Endothelial cell of umbilical vein (primary cell): ENCODE data around the gene SCAI. TPM values are rescaled to one million over a fixed set of nuclear protein-coding genes. Genes with fewer than 3 reads are reported as not detected.

Source experiments
- BruUV-seq: library from RNA; stranded (reverse); fragments of 400-500 nt; replicated peaks from 2 replicates; lab custom pipeline; 2021; lab: Mats Ljungman, UMichigan
- CTCF ChIA-PET: fragments of 300-600, 350-600 bp; sonication (Branson Sonifier 250); formaldehyde crosslinking; loops from one replicate; lab custom pipeline; 2021; ENCODE audit warnings: antibody characterized with exemption, inconsistent platforms; lab: Charles Lee
- POLR2A ChIA-PET: fragments of 300-600, 350-600 bp; sonication (Branson Sonifier 250); formaldehyde crosslinking; loops from one replicate; lab custom pipeline; 2021; ENCODE audit warnings: antibody characterized with exemption, inconsistent platforms; lab: Charles Lee
- DNase-seq: peaks from one replicate; pipeline ENCODE4 v3.0.0-alpha.2; 2011; ENCODE audit warnings: low read depth, low spot score
- FAIRE-seq: peaks from 2 replicates; lab custom pipeline; 2011; peaks lifted over from hg19 to GRCh38; lab: Jason Lieb, UNC
- H2AFZ ChIP-seq: 2 replicates; pipeline ENCODE4 v1.6.0; 2012; ENCODE audit warnings: low read depth, low read length, control low read depth, inconsistent platforms
- H3K27ac ChIP-seq: 2 replicates; pipeline ENCODE4 v1.5.1; 2011; ENCODE audit warnings: low read depth, mild to moderate bottlenecking, control low read depth, low read length, moderate library complexity; ENCODE audit not compliant: insufficient read depth
- H3K27me3 ChIP-seq, 2 experiments: 2 replicates each; pipeline versions ENCODE4 v1.6.0 to v1.6.1; 2011; ENCODE audit warnings: low read length in 2 of 2, mixed read lengths in 1 of 2; ENCODE audit not compliant: control insufficient read depth in 2 of 2, insufficient read depth in 2 of 2
- H3K36me3 ChIP-seq, 2 experiments: 2 replicates in 1 of 2; 3 replicates in 1 of 2; pipeline ENCODE4 v1.5.1; 2011; ENCODE audit warnings: low read length in 2 of 2, mild to moderate bottlenecking in 1 of 2, moderate library complexity in 1 of 2; ENCODE audit not compliant: control insufficient read depth in 2 of 2, insufficient read depth in 2 of 2; ENCODE audit errors: extremely low read depth in 1 of 2
- H3K4me1 ChIP-seq: 3 replicates; pipeline ENCODE4 v1.5.1; 2011; ENCODE audit warnings: mild to moderate bottlenecking, low read length; ENCODE audit not compliant: control insufficient read depth, insufficient read depth; ENCODE audit errors: extremely low read depth
- H3K4me2 ChIP-seq: 2 replicates; pipeline ENCODE4 v1.6.1; 2011; ENCODE audit warnings: low read length, control low read depth, mixed read lengths; ENCODE audit not compliant: insufficient read depth
- H3K4me3 ChIP-seq, 3 experiments: fragments of 200-600 bp in 1 of 3; sonication (generic), shearing (Covaris generic) in 1 of 3; replicated peaks in 1 of 3; 2 replicates each; pipeline ENCODE4 v1.5.1; 2011 to 2016; ENCODE audit warnings: control low read depth in 3 of 3, low read length in 3 of 3, mild to moderate bottlenecking in 2 of 3, inconsistent platforms in 1 of 3, low read depth in 1 of 3, moderate library complexity in 1 of 3; ENCODE audit not compliant: insufficient read depth in 1 of 3
- H3K79me2 ChIP-seq: 2 replicates; pipeline ENCODE4 v1.6.0; 2012; ENCODE audit warnings: low read length, inconsistent platforms; ENCODE audit not compliant: control insufficient read depth, insufficient read depth
- H3K9ac ChIP-seq: replicated peaks from 2 replicates; pipeline ENCODE3; 2011; ENCODE audit warnings: low read length, control low read depth; ENCODE audit not compliant: insufficient read depth; ENCODE audit errors: extremely low read depth
- H3K9me1 ChIP-seq: replicated peaks from 3 replicates; pipeline ENCODE4 v1.6.0; 2011; ENCODE audit warnings: mild to moderate bottlenecking, low read length; ENCODE audit not compliant: control insufficient read depth, insufficient read depth; ENCODE audit errors: extremely low read depth
- H3K9me3 ChIP-seq: replicated peaks from 2 replicates; pipeline ENCODE4 v1.5.1; 2012; ENCODE audit warnings: low read length, inconsistent platforms; ENCODE audit not compliant: control insufficient read depth, insufficient read depth
- H4K20me1 ChIP-seq: replicated peaks from 2 replicates; pipeline ENCODE3; 2011; ENCODE audit warnings: mild to moderate bottlenecking, low read length; ENCODE audit not compliant: control insufficient read depth, insufficient read depth; ENCODE audit errors: extremely low read depth
- EZH2 ChIP-seq: IDR thresholded peaks from 2 replicates; pipeline ENCODE4 v1.6.1; 2012; ENCODE audit warnings: borderline replicate concordance, low read depth, mild to moderate bottlenecking, moderate library complexity, low read length, inconsistent platforms; ENCODE audit not compliant: severe bottlenecking
- FOS ChIP-seq: IDR thresholded peaks from 2 replicates; pipeline ENCODE4 v1.6.1; 2011; ENCODE audit warnings: mild to moderate bottlenecking, low read length, moderate library complexity, borderline replicate concordance; ENCODE audit not compliant: insufficient read depth
- GATA2 ChIP-seq: IDR thresholded peaks from 2 replicates; pipeline ENCODE4 v1.7.0; 2011; ENCODE audit warnings: low read depth, mild to moderate bottlenecking, moderate library complexity, mixed read lengths, low read length; ENCODE audit not compliant: insufficient read length, insufficient read depth
- JUN ChIP-seq: IDR thresholded peaks from 2 replicates; pipeline ENCODE4 v1.6.1; 2011; ENCODE audit warnings: borderline replicate concordance, low read depth; ENCODE audit not compliant: insufficient read length, insufficient read depth
- MYC ChIP-seq: IDR thresholded peaks from one replicate; pipeline ENCODE4 v1.6.1; 2011; ENCODE audit warnings: mild to moderate bottlenecking, low read depth, low read length
- POLR2A ChIP-seq: IDR thresholded peaks from 2 replicates; pipeline ENCODE4 v1.6.1; 2012; ENCODE audit warnings: low read depth, mild to moderate bottlenecking, control low read depth, low read length
- POLR2AphosphoS5 ChIP-seq: IDR thresholded peaks from 2 replicates; pipeline ENCODE4 v1.6.1; 2012; ENCODE audit warnings: low read depth, mild to moderate bottlenecking, control low read depth, low read length, moderate library complexity; ENCODE audit not compliant: insufficient read depth
- dilution Hi-C: fragments of 300-500 bp; cut with MboI; formaldehyde crosslinking; loops from one replicate; pipeline ENCODE4 v1.15.0; 2019; ENCODE audit warnings: low sequenced_read_pairs; ENCODE audit not compliant: extremely low pct_ligation_motif_present
- intact Hi-C: fragments of 100-400 bp; cut with micrococcal nuclease; formaldehyde crosslinking; loops from one replicate; pipeline ENCODE4 v1.10.0; 2022
- polyA plus RNA-seq, 4 experiments: library from polyadenylated mRNA; depleted of rRNA in 3 of 4; stranded (reverse) in 3 of 4; unstranded in 1 of 4; fragments of >200 nt; gene quantifications; 2 replicates each; pipeline versions ENCODE4 v1.2.1 to v1.2.3, GENCODE V29; 2011 to 2012; ENCODE audit warnings: missing spikeins in 1 of 4
- total RNA-seq: library from RNA; stranded (reverse); gene quantifications from 2 replicates; pipeline ENCODE4 v1.2.3, GENCODE V29; 2021
- TF ChIP-seq, protein P1 (sequence below): IDR thresholded peaks from 2 replicates; pipeline ENCODE4 v1.6.1; 2011; ENCODE audit not compliant: insufficient read depth, insufficient read length
- TF ChIP-seq, protein P2 (sequence below), 2 donors: IDR thresholded peaks; 1 replicate in 1 of 2; 2 replicates in 1 of 2; pipeline ENCODE4 v1.5.1; 2011; ENCODE audit warnings: low read length in 2 of 2, mild to moderate bottlenecking in 2 of 2, moderate library complexity in 2 of 2, control low read depth in 1 of 2, inconsistent platforms in 1 of 2, low read depth in 1 of 2; ENCODE audit not compliant: insufficient read depth in 1 of 2; ENCODE audit errors: extremely low read depth in 1 of 2

The SCAI gene
- total and polyA plus RNA-seq, 2 donors (not counting 3 experiments of a cell fraction or from before 2014, with no cell fraction given) = 2.0 to 9.3 TPM

DNA sequence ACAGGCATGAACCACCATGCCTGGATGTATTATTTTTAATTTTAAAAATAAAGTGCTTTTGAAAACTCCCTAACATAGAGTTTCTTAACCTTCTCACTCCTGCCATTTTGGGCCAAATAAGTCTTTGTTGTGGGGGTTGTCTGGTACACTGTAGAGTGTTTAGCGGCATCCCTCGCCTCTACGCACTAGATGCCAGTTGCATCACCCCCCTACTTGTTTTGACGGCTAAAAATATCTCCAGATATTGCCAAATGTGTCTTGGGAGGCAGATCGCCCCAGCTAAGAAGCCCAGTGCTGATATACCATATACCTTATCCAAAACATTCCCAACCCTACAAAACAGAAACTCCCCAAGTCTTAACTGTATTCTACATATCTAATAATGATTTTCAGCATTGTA lies 54.6 kb downstream of the SCAI start:
- Histone ChIP-seq H3K4me2 (no peak overlapping the region), H3K4me1 (no peaks in the 10 kb centered on the region), H3K4me3 (no peak overlapping the region), H3K79me2 (no peaks in the 10 kb centered on the region), H3K27ac (no peak overlapping the region), H3K36me3 (no peaks in the 10 kb centered on the region), H3K9me3 (no peaks in the 10 kb centered on the region), H4K20me1 (no peaks in the 10 kb centered on the region), H3K27me3 (no peaks in the 10 kb centered on the region), H3K9ac (no peak overlapping the region), H3K9me1 (no peaks in the 10 kb centered on the region), H2AFZ (no peak overlapping the region)
- dilution Hi-C loops = no loop called here
- intact Hi-C loops = no loop called here
- CTCF ChIA-PET = no interaction called here
- TF ChIP-seq EZH2 = no peak
- no peak for TF ChIP-seq GATA2
- TF ChIP-seq POLR2AphosphoS5 = no peak
- TF ChIP-seq, protein P1, sequence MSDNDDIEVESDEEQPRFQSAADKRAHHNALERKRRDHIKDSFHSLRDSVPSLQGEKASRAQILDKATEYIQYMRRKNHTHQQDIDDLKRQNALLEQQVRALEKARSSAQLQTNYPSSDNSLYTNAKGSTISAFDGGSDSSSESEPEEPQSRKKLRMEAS = no peak
- TF ChIP-seq JUN = no peak
- no peak for TF ChIP-seq MYC
- TF ChIP-seq POLR2A = no peak
- no peak for TF ChIP-seq FOS
- TF ChIP-seq, protein P2, sequence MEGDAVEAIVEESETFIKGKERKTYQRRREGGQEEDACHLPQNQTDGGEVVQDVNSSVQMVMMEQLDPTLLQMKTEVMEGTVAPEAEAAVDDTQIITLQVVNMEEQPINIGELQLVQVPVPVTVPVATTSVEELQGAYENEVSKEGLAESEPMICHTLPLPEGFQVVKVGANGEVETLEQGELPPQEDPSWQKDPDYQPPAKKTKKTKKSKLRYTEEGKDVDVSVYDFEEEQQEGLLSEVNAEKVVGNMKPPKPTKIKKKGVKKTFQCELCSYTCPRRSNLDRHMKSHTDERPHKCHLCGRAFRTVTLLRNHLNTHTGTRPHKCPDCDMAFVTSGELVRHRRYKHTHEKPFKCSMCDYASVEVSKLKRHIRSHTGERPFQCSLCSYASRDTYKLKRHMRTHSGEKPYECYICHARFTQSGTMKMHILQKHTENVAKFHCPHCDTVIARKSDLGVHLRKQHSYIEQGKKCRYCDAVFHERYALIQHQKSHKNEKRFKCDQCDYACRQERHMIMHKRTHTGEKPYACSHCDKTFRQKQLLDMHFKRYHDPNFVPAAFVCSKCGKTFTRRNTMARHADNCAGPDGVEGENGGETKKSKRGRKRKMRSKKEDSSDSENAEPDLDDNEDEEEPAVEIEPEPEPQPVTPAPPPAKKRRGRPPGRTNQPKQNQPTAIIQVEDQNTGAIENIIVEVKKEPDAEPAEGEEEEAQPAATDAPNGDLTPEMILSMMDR (IDR thresholded peaks at IDR 0.05; ENCODE audit: extremely low read depth in 1 of 2, insufficient read depth in 1 of 2, low read depth in 1 of 2, low read length in 2 of 2) = no peak
- POLR2A ChIA-PET = no interaction called here
- FAIRE-seq = no peak
- no TSS peak for BruUV-seq
- no peak for DNase-seq
